GM13976 (cell line): Measurements from ENCODE around the gene MSI2.
A peak's percentile ranks its signal among the peaks of the same experiment; 100 is the strongest.
"Not testable (repeated sequence)": the region's sequence is repeated elsewhere in the genome, so short reads cannot be mapped to it uniquely, and the experiment has no call there.

ENCODE experiments used
- DNase-seq: peaks from one replicate; pipeline ENCODE4 v3.0.0; 2012; ENCODE audit warnings: low spot score
- CTCF ChIP-seq: IDR thresholded peaks from 2 replicates; pipeline ENCODE4 v1.5.1; 2012; ENCODE audit warnings: borderline replicate concordance, mild to moderate bottlenecking; ENCODE audit not compliant: insufficient read depth; ENCODE audit errors: extremely low read depth, missing control alignments, control extremely low read depth
- in situ Hi-C: fragments of 300-500 bp; cut with MboI; formaldehyde crosslinking; loops from one replicate; pipeline ENCODE4 v1.12.0; 2022; ENCODE audit warnings: low sequenced_read_pairs, mixed read lengths, inconsistent platforms; ENCODE audit not compliant: unreplicated experiment

Gene MSI2

GRCh38 chr17:57490890-57491289 lies 234.6 kb downstream of the MSI2 start:
- no peak for TF ChIP-seq CTCF
- in situ Hi-C loops = no loop called here
- no peak for DNase-seq

GRCh38 chr17:57493171-57493570 lies 236.8 kb downstream of the MSI2 start:
- in situ Hi-C loops = no loop called here
- TF ChIP-seq CTCF = no peak
- peak; percentile 48 for DNase-seq

- no peak for TF ChIP-seq CTCF
- in situ Hi-C loops = no loop called here
- DNase-seq = no peak
Observed at GRCh38 chr17:57493625-57494024, 237.3 kb downstream of the MSI2 start.

- in situ Hi-C loops = no loop called here
- DNase-seq = no peak
Observed at GRCh38 chr17:57494443-57494842, 238.1 kb downstream of the MSI2 start.

GRCh38 chr17:57495771-57496170 lies 239.4 kb downstream of the MSI2 start:
- TF ChIP-seq CTCF = no peak
- in situ Hi-C loops = no loop called here
- no peak for DNase-seq

More at GRCh38 chr17:57494443-57494842, 238.1 kb downstream of the MSI2 start:
- TF ChIP-seq CTCF = no peak

- no peak for DNase-seq
- in situ Hi-C loops = no loop called here
- no peak for TF ChIP-seq CTCF
Observed at GRCh38 chr17:57496382-57496781, 240.1 kb downstream of the MSI2 start.

GRCh38 chr17:57498443-57498842 lies 242.1 kb downstream of the MSI2 start:
- in situ Hi-C loops = no loop called here
- no peak for TF ChIP-seq CTCF
- no peak for DNase-seq

GRCh38 chr17:57499221-57499620 lies 242.9 kb downstream of the MSI2 start:
- DNase-seq, in situ Hi-C loops: not testable (repeated sequence)
